Measurements from ENCODE around the gene XRCC2. TPM values are rescaled to one million over a fixed set of nuclear protein-coding genes. Genes with fewer than 3 reads are reported as not detected.

XRCC2 gene
- total and polyA plus RNA-seq, 10 donors, result 0.22 to 5.0 (median 1.0) TPM

DNA sequence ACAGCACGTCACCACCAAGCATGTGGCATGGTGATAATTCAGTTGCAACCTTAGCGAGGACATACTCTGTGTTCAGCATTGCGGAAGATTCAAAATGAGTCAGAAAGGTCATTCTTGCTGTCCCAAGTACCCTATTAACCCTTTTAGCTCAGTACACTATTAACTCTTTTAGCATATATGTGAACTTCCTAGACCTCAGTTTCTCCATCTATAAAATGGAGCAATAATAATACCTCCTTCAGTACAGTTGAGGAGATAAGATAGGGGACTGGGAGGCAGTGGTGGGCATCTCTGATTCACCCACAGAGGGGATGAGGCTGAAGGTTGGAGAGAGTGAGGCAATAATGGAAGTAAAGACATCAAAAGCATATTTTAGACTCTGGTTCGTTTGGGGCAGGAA lies 67.3 kb downstream of the XRCC2 start:
- H3K9me3 ChIP-seq, result peaks cover 0 to 5% (median 0%) of the 10 kb centered on the region in 8 donors
- no peaks in the 10 kb centered on the region for H3K4me1 ChIP-seq
- H3K27me3 ChIP-seq (replicated peaks in 1 of 7), result no peaks in the 10 kb centered on the region
- no peak overlapping the region for H3K27ac ChIP-seq
- H3K36me3 ChIP-seq, result no peaks in the 10 kb centered on the region
- DNase-seq, result no peak
- TF ChIP-seq POLR2AphosphoS5 (IDR thresholded peaks at IDR 0.05), result no peak
- TF ChIP-seq POLR2A (IDR thresholded peaks at IDR 0.05), result no peak
- TF ChIP-seq CTCF (IDR thresholded peaks at IDR 0.05 in 8 of 11, conservative IDR thresholded peaks at IDR 0.05 in 3 of 11), result no peak
- intact Hi-C loops (cut with DNase I; ENCODE audit: low total_unique reads), result no loop called here
- H3K4me3 ChIP-seq, result no peak overlapping the region
- WGBS, 5 donors, result 53 to 74% (median 68%) methylated on average over 4 of the region's 4 CpGs

- Histone ChIP-seq H3K4me3 (no peak overlapping the region), H3K27ac (no peak overlapping the region), H3K27me3 (replicated peaks in 1 of 7) (no peaks in the 10 kb centered on the region), H3K36me3 (no peaks in the 10 kb centered on the region), H3K9me3 (peaks cover 0 to 5% (median 0%) of the 10 kb centered on the region in 8 donors), H3K4me1 (no peaks in the 10 kb centered on the region)
- intact Hi-C loops (cut with DNase I; ENCODE audit: low total_unique reads), result no loop called here
- 64 to 73% (median 72%) methylated on average over 10 of the region's 10 CpGs for WGBS, 5 donors
- no peak for DNase-seq
- no peak for TF ChIP-seq POLR2A (IDR thresholded peaks at IDR 0.05)
- TF ChIP-seq POLR2AphosphoS5 (IDR thresholded peaks at IDR 0.05), result no peak
- no peak for TF ChIP-seq CTCF (IDR thresholded peaks at IDR 0.05 in 8 of 11, conservative IDR thresholded peaks at IDR 0.05 in 3 of 11)
Measured at GRCh38 chr7:152608208-152608607, 67.7 kb downstream of the XRCC2 start.

GRCh38 chr7:152607007-152607406 lies 68.9 kb downstream of the XRCC2 start:
- DNase-seq, result no peak
- no peak overlapping the region for H3K4me3 ChIP-seq
- TF ChIP-seq POLR2AphosphoS5 (IDR thresholded peaks at IDR 0.05), result no peak
- no peak for TF ChIP-seq POLR2A (IDR thresholded peaks at IDR 0.05)
- no peak for TF ChIP-seq CTCF (IDR thresholded peaks at IDR 0.05 in 8 of 11, conservative IDR thresholded peaks at IDR 0.05 in 3 of 11)
- no peak overlapping the region for H3K27ac ChIP-seq
- no peaks in the 10 kb centered on the region for H3K27me3 ChIP-seq (replicated peaks in 1 of 7)
- H3K36me3 ChIP-seq, result no peaks in the 10 kb centered on the region
- H3K9me3 ChIP-seq, result no peaks in the 10 kb centered on the region
- intact Hi-C loops (cut with DNase I; ENCODE audit: low total_unique reads), result no loop called here
- H3K4me1 ChIP-seq, result no peaks in the 10 kb centered on the region
- 67 to 93% (median 85%) methylated on average over 2 of the region's 2 CpGs for WGBS, 5 donors

GRCh38 chr7:152602962-152603361 lies 73.0 kb downstream of the XRCC2 start:
- Histone ChIP-seq H3K9me3 (no peaks in the 10 kb centered on the region), H3K27ac (no peak overlapping the region), H3K27me3 (replicated peaks in 1 of 7) (no peaks in the 10 kb centered on the region), H3K4me3 (no peak overlapping the region), H3K4me1 (no peaks in the 10 kb centered on the region), H3K36me3 (no peaks in the 10 kb centered on the region)
- DNase-seq, result no peak
- 56 to 83% (median 73%) methylated on average over 6 of the region's 6 CpGs for WGBS, 5 donors
- TF ChIP-seq POLR2A (IDR thresholded peaks at IDR 0.05) (no peak), POLR2AphosphoS5 (IDR thresholded peaks at IDR 0.05) (no peak), CTCF (IDR thresholded peaks at IDR 0.05 in 8 of 11, conservative IDR thresholded peaks at IDR 0.05 in 3 of 11) (no peak)
- intact Hi-C loops (cut with DNase I; ENCODE audit: low total_unique reads), result no loop called here
